Measurements from ENCODE around the gene RPL13A. TPM values are rescaled to one million over a fixed set of nuclear protein-coding genes. Genes with fewer than 3 reads are reported as not detected.

The RPL13A gene
- polyA plus RNA-seq, 1 of the 3 experiments (the other 2 are of a cell fraction), result 2,748 TPM

- TF ChIP-seq REST (IDR thresholded peaks at IDR 0.05; ENCODE audit: low read depth, low read length) (no peak), MXI1 (IDR thresholded peaks at IDR 0.05; ENCODE audit: low read depth, low read length) (no peak), MEF2A (IDR thresholded peaks at IDR 0.05; ENCODE audit: borderline replicate concordance, low read depth) (no peak)
- TF ChIP-seq, protein P1, sequence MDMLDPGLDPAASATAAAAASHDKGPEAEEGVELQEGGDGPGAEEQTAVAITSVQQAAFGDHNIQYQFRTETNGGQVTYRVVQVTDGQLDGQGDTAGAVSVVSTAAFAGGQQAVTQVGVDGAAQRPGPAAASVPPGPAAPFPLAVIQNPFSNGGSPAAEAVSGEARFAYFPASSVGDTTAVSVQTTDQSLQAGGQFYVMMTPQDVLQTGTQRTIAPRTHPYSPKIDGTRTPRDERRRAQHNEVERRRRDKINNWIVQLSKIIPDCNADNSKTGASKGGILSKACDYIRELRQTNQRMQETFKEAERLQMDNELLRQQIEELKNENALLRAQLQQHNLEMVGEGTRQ (IDR thresholded peaks at IDR 0.05; ENCODE audit: borderline replicate concordance, low read depth, low read length), result no peak
Observed at GRCh38 chr19:49507803-49508494, 20.5 kb downstream of the RPL13A start (continued).

- Histone ChIP-seq H2AFZ (ENCODE audit: low read depth) (peak overlapping the region; percentile 93), H3K9me2 (no peaks in the 10 kb centered on the region), H3K4me1 (ENCODE audit: control insufficient read depth in 1 of 2, insufficient read depth in 2 of 2, low read depth in 1 of 2, low read length in 1 of 2) (peaks cover 0 to 9% of the 10 kb centered on the region in 2 experiments; a peak in 1 of 4 replicates), H3K9me3 (no peaks in the 10 kb centered on the region), H3K27me3 (ENCODE audit: insufficient read depth) (no peaks in the 10 kb centered on the region), H3F3A (replicated peaks; ENCODE audit: insufficient read depth) (no peaks in the 10 kb centered on the region), H3K4me2 (peak overlapping the region; percentile 99), H3K4me3 (ENCODE audit: low read depth in 2 of 2, low read length in 1 of 2) (peak overlapping the region; percentile 60 to 78), H3K27ac (ENCODE audit: low read depth in 2 of 2, low read length in 1 of 2) (peak overlapping the region in 1 of 2 experiments; percentile 71; a peak in 1 of 4 replicates), H4K20me1 (ENCODE audit: insufficient read depth) (no peaks in the 10 kb centered on the region), H3K9ac (peak overlapping the region; percentile 78), H3K79me2 (ENCODE audit: insufficient read depth) (no peaks in the 10 kb centered on the region), H3K36me3 (replicated peaks in 1 of 2; ENCODE audit: control insufficient read depth in 1 of 2, insufficient read depth in 2 of 2, low read length in 1 of 2) (no peaks in the 10 kb centered on the region)
- 1% methylated on average over 13 of the region's 50 CpGs for WGBS (ENCODE audit: low lambda C conversion rate)
- TF ChIP-seq TAF1 (IDR thresholded peaks at IDR 0.05; ENCODE audit: borderline replicate concordance, low read depth, low read length) (no peak), MEF2A (IDR thresholded peaks at IDR 0.05; ENCODE audit: borderline replicate concordance, low read depth) (no peak), RFX5 (IDR thresholded peaks at IDR 0.05; ENCODE audit: low read length) (no peak), RAD21 (IDR thresholded peaks at IDR 0.05; ENCODE audit: low read length) (no peak), POLR2AphosphoS5 (IDR thresholded peaks at IDR 0.05; ENCODE audit: low read depth, low read length) (no peak), CHD2 (IDR thresholded peaks at IDR 0.05; ENCODE audit: low read length, partially characterized antibody) (no peak), TEAD4 (IDR thresholded peaks at IDR 0.05; ENCODE audit: borderline replicate concordance, insufficient read depth) (no peak), GABPA (IDR thresholded peaks at IDR 0.05; ENCODE audit: low read depth) (peak; percentile 32; the same call in 1 of the 2 replicates)
- TF ChIP-seq, protein P2, sequence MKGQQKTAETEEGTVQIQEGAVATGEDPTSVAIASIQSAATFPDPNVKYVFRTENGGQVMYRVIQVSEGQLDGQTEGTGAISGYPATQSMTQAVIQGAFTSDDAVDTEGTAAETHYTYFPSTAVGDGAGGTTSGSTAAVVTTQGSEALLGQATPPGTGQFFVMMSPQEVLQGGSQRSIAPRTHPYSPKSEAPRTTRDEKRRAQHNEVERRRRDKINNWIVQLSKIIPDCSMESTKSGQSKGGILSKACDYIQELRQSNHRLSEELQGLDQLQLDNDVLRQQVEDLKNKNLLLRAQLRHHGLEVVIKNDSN (IDR thresholded peaks at IDR 0.05; ENCODE audit: borderline replicate concordance, low read depth), result peak; percentile 85
- TF ChIP-seq, protein P3, sequence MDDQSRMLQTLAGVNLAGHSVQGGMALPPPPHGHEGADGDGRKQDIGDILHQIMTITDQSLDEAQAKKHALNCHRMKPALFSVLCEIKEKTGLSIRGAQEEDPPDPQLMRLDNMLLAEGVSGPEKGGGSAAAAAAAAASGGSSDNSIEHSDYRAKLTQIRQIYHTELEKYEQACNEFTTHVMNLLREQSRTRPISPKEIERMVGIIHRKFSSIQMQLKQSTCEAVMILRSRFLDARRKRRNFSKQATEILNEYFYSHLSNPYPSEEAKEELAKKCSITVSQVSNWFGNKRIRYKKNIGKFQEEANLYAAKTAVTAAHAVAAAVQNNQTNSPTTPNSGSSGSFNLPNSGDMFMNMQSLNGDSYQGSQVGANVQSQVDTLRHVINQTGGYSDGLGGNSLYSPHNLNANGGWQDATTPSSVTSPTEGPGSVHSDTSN (IDR thresholded peaks at IDR 0.05), result no peak
- TF ChIP-seq, protein P4, sequence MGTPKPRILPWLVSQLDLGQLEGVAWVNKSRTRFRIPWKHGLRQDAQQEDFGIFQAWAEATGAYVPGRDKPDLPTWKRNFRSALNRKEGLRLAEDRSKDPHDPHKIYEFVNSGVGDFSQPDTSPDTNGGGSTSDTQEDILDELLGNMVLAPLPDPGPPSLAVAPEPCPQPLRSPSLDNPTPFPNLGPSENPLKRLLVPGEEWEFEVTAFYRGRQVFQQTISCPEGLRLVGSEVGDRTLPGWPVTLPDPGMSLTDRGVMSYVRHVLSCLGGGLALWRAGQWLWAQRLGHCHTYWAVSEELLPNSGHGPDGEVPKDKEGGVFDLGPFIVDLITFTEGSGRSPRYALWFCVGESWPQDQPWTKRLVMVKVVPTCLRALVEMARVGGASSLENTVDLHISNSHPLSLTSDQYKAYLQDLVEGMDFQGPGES (IDR thresholded peaks at IDR 0.05; ENCODE audit: low read depth, low read length), result no peak
- CTCF ChIA-PET, result interaction anchor here (0.9 to 2.2 kb wide), 6 partner anchors 10 to 57 kb away, joined by 3 to 11 read pairs (median 6); partner anchors contain the start of gene RCN3
- DNase-seq, result peak; percentile 88
- POLR2A ChIA-PET, result interaction anchor here (1.5 kb wide), 1 partner anchor 17 kb away, joined by 6 read pairs; the partner anchor contains the start of gene RPS11
Observed at GRCh38 chr19:49512970-49513745, 25.8 kb downstream of the RPL13A start.

Data from SK-N-SH (cell line).